ENCODE data around the gene BEGAIN. TPM values are rescaled to one million over a fixed set of nuclear protein-coding genes. Genes with fewer than 3 reads are reported as not detected.

BEGAIN gene
- total RNA-seq, 5 donors from 2014 or later (not counting 1 experiment from before 2014, with no cell fraction given), result 0.23 to 1.9 (median 1.6) TPM; not detected in 1

GRCh38 chr14:100617410-100618317 is 30.4 kb upstream of the BEGAIN start:
- Mint-ChIP-seq H3K9me3 (no peaks in the 10 kb centered on the region), H3K36me3 (no peaks in the 10 kb centered on the region), H3K4me3 (peak overlapping the region in 1 of 3 donors; percentile 35), H3K4me1 (peaks cover 18 to 25% (median 23%) of the 10 kb centered on the region in 3 donors), H3K27me3 (peaks cover 0 to 6% of the 10 kb centered on the region in 2 donors), H3K27ac (peak overlapping the region; percentile 64 to 79)
- Histone ChIP-seq H3K4me3 (ENCODE audit: control insufficient read depth in 1 of 2, extremely low read depth in 1 of 2, low read length in 1 of 2) (no peak overlapping the region), H3K27me3 (replicated peaks in 1 of 2; ENCODE audit: control insufficient read depth in 2 of 2, extremely low read depth in 1 of 2, insufficient read depth in 2 of 2, low read length in 1 of 2) (peaks cover 0 to 27% of the 10 kb centered on the region in 2 experiments), H3K9me3 (no peaks in the 10 kb centered on the region), H3K27ac (ENCODE audit: low read length) (no peak overlapping the region), H3K4me1 (ENCODE audit: control insufficient read depth in 1 of 2, extremely low read depth in 1 of 2, insufficient read depth in 2 of 2, low read length in 2 of 2) (peaks cover 0 to 25% of the 10 kb centered on the region in 2 experiments), H3K36me3 (ENCODE audit: control insufficient read depth in 2 of 2, extremely low read depth in 1 of 2, insufficient read depth in 1 of 2, low read length in 1 of 2) (no peaks in the 10 kb centered on the region)
- POLR2A ChIA-PET, result no interaction called here
- CTCF ChIA-PET, result interaction anchor here in 1 of 2 donors (0.5 to 2.5 kb wide), 2 partner anchors 28 to 55 kb away, joined by 3 to 11 read pairs; no protein-coding TSS in a partner anchor
- peak in 1 of 35 experiments; percentile 49 for DNase-seq
- peak; percentile 51 to 63 (median 58) for ATAC-seq (replicated peaks in 1 of 4)
- 70% methylated on average over 5 of the region's 20 CpGs for WGBS (ENCODE audit: insufficient coverage)

GRCh38 chr14:100616854-100617409 is 29.7 kb upstream of the BEGAIN start:
- ATAC-seq (replicated peaks in 1 of 4) (peak in 1 of 4 experiments; percentile 30), DNase-seq (no peak)
- 68% methylated on average over 8 of the region's 10 CpGs for WGBS (ENCODE audit: insufficient coverage)
- Histone ChIP-seq H3K36me3 (ENCODE audit: control insufficient read depth in 2 of 2, extremely low read depth in 1 of 2, insufficient read depth in 1 of 2, low read length in 1 of 2) (no peaks in the 10 kb centered on the region), H3K27ac (ENCODE audit: low read length) (no peak overlapping the region), H3K9me3 (no peaks in the 10 kb centered on the region), H3K27me3 (replicated peaks in 1 of 2; ENCODE audit: control insufficient read depth in 2 of 2, extremely low read depth in 1 of 2, insufficient read depth in 2 of 2, low read length in 1 of 2) (peaks cover 0 to 20% of the 10 kb centered on the region in 2 experiments), H3K4me3 (ENCODE audit: control insufficient read depth in 1 of 2, extremely low read depth in 1 of 2, low read length in 1 of 2) (no peak overlapping the region), H3K4me1 (ENCODE audit: control insufficient read depth in 1 of 2, extremely low read depth in 1 of 2, insufficient read depth in 2 of 2, low read length in 2 of 2) (peaks cover 0 to 25% of the 10 kb centered on the region in 2 experiments)
- Mint-ChIP-seq H3K36me3 (no peaks in the 10 kb centered on the region), H3K9me3 (no peaks in the 10 kb centered on the region), H3K27me3 (peaks cover 0 to 4% of the 10 kb centered on the region in 2 donors), H3K4me3 (peak overlapping the region in 2 of 3 donors; percentile 22 to 35), H3K4me1 (peaks cover 18 to 25% (median 23%) of the 10 kb centered on the region in 3 donors), H3K27ac (peak overlapping the region; percentile 64 to 79)
- ChIA-PET POLR2A (no interaction called here), CTCF (interaction anchor here in 1 of 2 donors (2.5 kb wide), 1 partner anchor 29 kb away, joined by 11 read pairs; no protein-coding TSS in a partner anchor)

- Histone ChIP-seq H3K9me3 (no peaks in the 10 kb centered on the region), H3K27me3 (replicated peaks in 1 of 2; ENCODE audit: control insufficient read depth in 2 of 2, extremely low read depth in 1 of 2, insufficient read depth in 2 of 2, low read length in 1 of 2) (peaks cover 0 to 17% of the 10 kb centered on the region in 2 experiments), H3K4me1 (ENCODE audit: control insufficient read depth in 1 of 2, extremely low read depth in 1 of 2, insufficient read depth in 2 of 2, low read length in 2 of 2) (peaks cover 0 to 25% of the 10 kb centered on the region in 2 experiments), H3K27ac (ENCODE audit: low read length) (no peak overlapping the region), H3K4me3 (ENCODE audit: control insufficient read depth in 1 of 2, extremely low read depth in 1 of 2, low read length in 1 of 2) (no peak overlapping the region), H3K36me3 (ENCODE audit: control insufficient read depth in 2 of 2, extremely low read depth in 1 of 2, insufficient read depth in 1 of 2, low read length in 1 of 2) (no peaks in the 10 kb centered on the region)
- DNase-seq, result no peak
- Mint-ChIP-seq H3K27me3 (peaks cover 0 to 1% of the 10 kb centered on the region in 2 donors), H3K36me3 (no peaks in the 10 kb centered on the region), H3K4me1 (peaks cover 18 to 25% (median 23%) of the 10 kb centered on the region in 3 donors), H3K4me3 (no peak overlapping the region), H3K9me3 (no peaks in the 10 kb centered on the region), H3K27ac (no peak overlapping the region)
- POLR2A ChIA-PET, result no interaction called here
- ATAC-seq (replicated peaks in 1 of 4), result no peak
- WGBS (ENCODE audit: insufficient coverage), result 93% methylated on average over 19 of the region's 25 CpGs
- CTCF ChIA-PET, result interaction anchor here in 1 of 2 donors (2.5 kb wide), 1 partner anchor 30 kb away, joined by 11 read pairs; no protein-coding TSS in a partner anchor
Observed at GRCh38 chr14:100615736-100616695, 28.8 kb upstream of the BEGAIN start.

GRCh38 chr14:100614803-100615202 is 27.6 kb upstream of the BEGAIN start:
- DNase-seq, result no peak
- ChIA-PET POLR2A (no interaction called here), CTCF (no interaction called here)
- Mint-ChIP-seq H3K9me3 (no peaks in the 10 kb centered on the region), H3K36me3 (no peaks in the 10 kb centered on the region), H3K4me3 (no peak overlapping the region), H3K27ac (no peak overlapping the region), H3K27me3 (peaks cover 0 to 1% of the 10 kb centered on the region in 2 donors), H3K4me1 (peaks cover 18 to 25% (median 23%) of the 10 kb centered on the region in 3 donors)
- peaks cover 0 to 25% of the 10 kb centered on the region in 2 experiments for H3K4me1 ChIP-seq (ENCODE audit: control insufficient read depth in 1 of 2, extremely low read depth in 1 of 2, insufficient read depth in 2 of 2, low read length in 2 of 2)
- H3K36me3 ChIP-seq (ENCODE audit: control insufficient read depth in 2 of 2, extremely low read depth in 1 of 2, insufficient read depth in 1 of 2, low read length in 1 of 2), result no peaks in the 10 kb centered on the region
- H3K27ac ChIP-seq (ENCODE audit: low read length), result no peak overlapping the region
- peaks cover 0 to 26% of the 10 kb centered on the region in 2 experiments for H3K27me3 ChIP-seq (replicated peaks in 1 of 2; ENCODE audit: control insufficient read depth in 2 of 2, extremely low read depth in 1 of 2, insufficient read depth in 2 of 2, low read length in 1 of 2)
- no peak for ATAC-seq (replicated peaks in 1 of 4)
- H3K4me3 ChIP-seq (ENCODE audit: control insufficient read depth in 1 of 2, extremely low read depth in 1 of 2, low read length in 1 of 2), result no peak overlapping the region
- no peaks in the 10 kb centered on the region for H3K9me3 ChIP-seq

GRCh38 chr14:100612986-100613385 is 25.8 kb upstream of the BEGAIN start:
- H3K4me3 Mint-ChIP-seq, result no peak overlapping the region
- Histone ChIP-seq H3K27me3 (replicated peaks in 1 of 2; ENCODE audit: control insufficient read depth in 2 of 2, extremely low read depth in 1 of 2, insufficient read depth in 2 of 2, low read length in 1 of 2) (peaks cover 0 to 37% of the 10 kb centered on the region in 2 experiments), H3K9me3 (no peaks in the 10 kb centered on the region), H3K4me3 (ENCODE audit: control insufficient read depth in 1 of 2, extremely low read depth in 1 of 2, low read length in 1 of 2) (no peak overlapping the region), H3K4me1 (ENCODE audit: control insufficient read depth in 1 of 2, extremely low read depth in 1 of 2, insufficient read depth in 2 of 2, low read length in 2 of 2) (peaks cover 0 to 17% of the 10 kb centered on the region in 2 experiments), H3K27ac (ENCODE audit: low read length) (no peak overlapping the region), H3K36me3 (ENCODE audit: control insufficient read depth in 2 of 2, extremely low read depth in 1 of 2, insufficient read depth in 1 of 2, low read length in 1 of 2) (no peaks in the 10 kb centered on the region)
- no peaks in the 10 kb centered on the region for H3K9me3 Mint-ChIP-seq
- ATAC-seq (replicated peaks in 1 of 4) (no peak), DNase-seq (no peak)
- H3K4me1 Mint-ChIP-seq, result peaks cover 12 to 15% (median 12%) of the 10 kb centered on the region in 3 donors
- ChIA-PET CTCF (interaction anchor here in 1 of 2 donors (0.9 kb wide), 1 partner anchor 1198 kb away, joined by 3 read pairs; no protein-coding TSS in a partner anchor), POLR2A (no interaction called here)
- H3K27ac Mint-ChIP-seq, result no peak overlapping the region
- H3K36me3 Mint-ChIP-seq, result no peaks in the 10 kb centered on the region
- H3K27me3 Mint-ChIP-seq, result peaks cover 0 to 3% of the 10 kb centered on the region in 2 donors
- 87% methylated on average over 3 of the region's 9 CpGs for WGBS (ENCODE audit: insufficient coverage)

Measured in T-cell (primary cell).